ENCODE data around the gene SLC25A30. TPM values are rescaled to one million over a fixed set of nuclear protein-coding genes. Genes with fewer than 3 reads are reported as not detected.
"Not testable (repeated sequence)": the region's sequence is repeated elsewhere in the genome, so short reads cannot be mapped to it uniquely, and the experiment has no call there.

Gene SLC25A30
- total RNA-seq, 6 experiments from 2014 or later, result 16.1 to 60.4 (median 45.0) TPM

DNA sequence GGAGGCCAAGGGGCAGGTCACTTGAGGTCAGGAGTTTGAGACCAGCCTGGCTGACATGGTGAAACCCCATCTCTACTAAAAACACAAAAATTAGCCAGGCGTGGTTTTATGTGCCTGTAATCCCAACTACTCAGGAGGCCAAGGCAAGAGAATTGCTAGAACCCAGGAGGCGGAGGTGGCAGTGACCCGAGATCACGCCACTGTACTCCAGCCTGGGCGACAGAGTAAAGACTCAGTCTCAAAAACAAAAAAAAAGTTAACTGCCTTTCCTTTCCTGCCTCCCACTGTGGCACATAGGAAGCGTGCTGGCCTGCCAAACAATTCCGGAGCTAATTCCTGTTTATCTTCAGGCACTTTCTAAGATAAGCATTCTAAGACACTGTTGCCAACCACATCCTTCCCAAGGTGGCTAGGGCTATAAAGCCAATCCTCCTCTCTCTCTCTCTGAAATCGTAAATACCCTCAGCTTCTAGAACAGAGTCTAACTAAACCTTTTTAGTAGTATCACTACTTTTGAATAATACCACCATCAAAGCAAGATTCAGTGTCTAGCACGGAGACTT, 21.6 kb downstream of the SLC25A30 start:
- DNase-seq (no peak), ATAC-seq (peak in 2 of 4 donors; percentile 27 to 30)
- Histone ChIP-seq H3K4me1 (no peaks in the 10 kb centered on the region), H3K27me3 (no peaks in the 10 kb centered on the region), H3K36me3 (peaks cover 5 to 83% (median 44%) of the 10 kb centered on the region in 4 donors), H3K27ac (no peak overlapping the region), H3K9me3 (no peaks in the 10 kb centered on the region), H3K4me3 (no peak overlapping the region)
- TF ChIP-seq, protein P1, sequence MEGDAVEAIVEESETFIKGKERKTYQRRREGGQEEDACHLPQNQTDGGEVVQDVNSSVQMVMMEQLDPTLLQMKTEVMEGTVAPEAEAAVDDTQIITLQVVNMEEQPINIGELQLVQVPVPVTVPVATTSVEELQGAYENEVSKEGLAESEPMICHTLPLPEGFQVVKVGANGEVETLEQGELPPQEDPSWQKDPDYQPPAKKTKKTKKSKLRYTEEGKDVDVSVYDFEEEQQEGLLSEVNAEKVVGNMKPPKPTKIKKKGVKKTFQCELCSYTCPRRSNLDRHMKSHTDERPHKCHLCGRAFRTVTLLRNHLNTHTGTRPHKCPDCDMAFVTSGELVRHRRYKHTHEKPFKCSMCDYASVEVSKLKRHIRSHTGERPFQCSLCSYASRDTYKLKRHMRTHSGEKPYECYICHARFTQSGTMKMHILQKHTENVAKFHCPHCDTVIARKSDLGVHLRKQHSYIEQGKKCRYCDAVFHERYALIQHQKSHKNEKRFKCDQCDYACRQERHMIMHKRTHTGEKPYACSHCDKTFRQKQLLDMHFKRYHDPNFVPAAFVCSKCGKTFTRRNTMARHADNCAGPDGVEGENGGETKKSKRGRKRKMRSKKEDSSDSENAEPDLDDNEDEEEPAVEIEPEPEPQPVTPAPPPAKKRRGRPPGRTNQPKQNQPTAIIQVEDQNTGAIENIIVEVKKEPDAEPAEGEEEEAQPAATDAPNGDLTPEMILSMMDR (IDR thresholded peaks at IDR 0.05), result no peak
- no peak for TF ChIP-seq POLR2A (IDR thresholded peaks at IDR 0.05)
- 47% methylated on average over 7 of the region's 9 CpGs for WGBS (ENCODE audit: insufficient coverage, low coverage, low lambda C conversion rate, missing lambda C conversion rate)
- intact Hi-C loops (cut with DNase I), result no loop called here

DNA sequence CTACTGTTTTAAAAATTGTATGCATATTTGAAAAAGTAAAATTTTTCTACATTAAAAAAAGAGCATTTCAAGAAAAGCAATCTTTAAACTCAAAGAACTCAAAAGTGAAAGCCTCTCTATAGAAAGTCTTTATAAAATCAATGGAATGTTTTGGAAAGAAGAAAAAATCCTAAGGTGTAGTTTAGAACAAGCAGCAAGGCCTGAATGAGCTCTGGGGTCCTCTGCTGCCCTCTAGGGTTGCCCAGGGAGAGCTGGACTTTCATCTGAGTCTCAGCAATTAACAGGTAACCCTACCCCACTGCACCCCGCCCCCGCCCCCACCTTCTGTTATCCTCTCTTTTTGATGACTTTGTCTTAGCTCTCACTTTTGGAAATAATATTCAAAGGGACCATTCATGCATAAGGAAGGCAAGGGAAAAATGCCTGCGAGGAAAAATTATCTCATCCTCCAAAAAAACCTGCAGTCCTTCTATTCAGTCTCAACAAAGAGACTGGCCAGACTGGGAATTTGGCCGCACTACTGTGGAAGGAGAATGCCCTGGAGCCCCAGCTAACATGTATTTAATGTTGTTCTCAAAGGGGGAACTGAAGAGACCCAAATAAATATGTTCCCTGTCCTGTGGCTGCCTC, 24.1 kb downstream of the SLC25A30 start:
- peaks cover 5 to 58% (median 32%) of the 10 kb centered on the region in 4 donors for H3K36me3 ChIP-seq
- intact Hi-C loops (cut with DNase I), result no loop called here
- DNase-seq, result no peak

DNA sequence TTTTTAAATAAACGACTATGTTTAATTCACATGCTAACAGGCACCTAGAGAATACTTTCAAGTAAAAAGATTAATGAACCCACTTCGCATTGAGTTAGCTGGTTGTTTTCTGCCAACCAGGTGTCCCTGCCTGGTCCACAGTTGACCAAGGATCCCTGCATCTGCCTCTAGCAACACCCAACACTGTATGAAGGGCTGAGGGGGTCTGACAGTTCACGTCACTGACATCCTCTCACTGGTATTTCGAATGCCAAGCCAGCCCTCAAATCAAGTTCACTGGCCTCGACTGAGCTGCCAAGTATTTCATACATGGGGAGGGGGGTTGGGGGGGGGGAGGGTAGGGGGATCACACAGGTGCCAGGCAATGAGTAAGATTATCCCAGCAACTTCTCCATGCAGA, 25.4 kb downstream of the SLC25A30 start:
- 40% methylated on average over 5 of the region's 5 CpGs for WGBS (ENCODE audit: insufficient coverage, low coverage, low lambda C conversion rate, missing lambda C conversion rate)
- no peaks in the 10 kb centered on the region for H3K4me1 ChIP-seq
- H3K4me3 ChIP-seq, result no peak overlapping the region
- ATAC-seq (no peak), DNase-seq (no peak)
- TF ChIP-seq POLR2A (IDR thresholded peaks at IDR 0.05), result no peak
- TF ChIP-seq, protein P1 (IDR thresholded peaks at IDR 0.05), result no peak
- no peaks in the 10 kb centered on the region for H3K27me3 ChIP-seq
- intact Hi-C loops (cut with DNase I), result no loop called here
- peaks cover 5 to 46% (median 26%) of the 10 kb centered on the region in 4 donors for H3K36me3 ChIP-seq
- no peaks in the 10 kb centered on the region for H3K9me3 ChIP-seq
- H3K27ac ChIP-seq, result no peak overlapping the region

More for the DNA sequence above, 24.1 kb downstream of the SLC25A30 start:
- H3K4me1 ChIP-seq, result no peaks in the 10 kb centered on the region
- H3K27ac ChIP-seq, result no peak overlapping the region
- no peaks in the 10 kb centered on the region for H3K27me3 ChIP-seq
- no peaks in the 10 kb centered on the region for H3K9me3 ChIP-seq
- 39% methylated on average over 4 of the region's 4 CpGs for WGBS (ENCODE audit: insufficient coverage, low coverage, low lambda C conversion rate, missing lambda C conversion rate)
- H3K4me3 ChIP-seq, result no peak overlapping the region
- ATAC-seq, result peak; percentile 69 to 92 (median 85)
- TF ChIP-seq, protein P1 (IDR thresholded peaks at IDR 0.05), result peak; percentile 16 to 65 (median 56)
- TF ChIP-seq POLR2A (IDR thresholded peaks at IDR 0.05), result no peak

DNA sequence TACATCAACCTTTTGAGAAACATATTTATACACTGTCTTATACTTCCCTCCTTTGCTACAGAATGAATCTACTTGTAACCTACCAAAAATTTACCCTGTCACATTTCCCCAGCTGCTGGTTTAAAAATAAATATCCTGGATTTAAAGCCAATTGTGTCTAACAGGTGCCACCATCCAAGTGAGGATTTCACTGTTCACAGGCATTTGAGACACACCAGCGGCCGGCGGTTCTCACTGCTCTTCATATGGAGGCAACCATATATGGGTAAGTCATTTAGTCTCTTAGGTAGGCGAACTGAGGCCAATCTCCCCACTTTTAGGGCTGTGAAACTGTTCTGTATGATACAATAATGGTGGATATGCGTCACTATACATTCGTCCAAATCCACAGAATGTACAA, 26.2 kb downstream of the SLC25A30 start:
- H3K4me1 ChIP-seq, result no peaks in the 10 kb centered on the region
- intact Hi-C loops (cut with DNase I), result no loop called here
- no peaks in the 10 kb centered on the region for H3K9me3 ChIP-seq
- H3K36me3 ChIP-seq, result peaks cover 5 to 38% (median 23%) of the 10 kb centered on the region in 4 donors
- no peak for DNase-seq
- no peak for TF ChIP-seq POLR2A (IDR thresholded peaks at IDR 0.05)
- TF ChIP-seq, protein P1 (IDR thresholded peaks at IDR 0.05), result no peak
- H3K27me3 ChIP-seq, result no peaks in the 10 kb centered on the region
- WGBS (ENCODE audit: insufficient coverage, low coverage, low lambda C conversion rate, missing lambda C conversion rate), result 100% methylated on average over 6 of the region's 6 CpGs
- H3K27ac ChIP-seq, result no peak overlapping the region
- H3K4me3 ChIP-seq, result no peak overlapping the region
- no peak for ATAC-seq

DNA sequence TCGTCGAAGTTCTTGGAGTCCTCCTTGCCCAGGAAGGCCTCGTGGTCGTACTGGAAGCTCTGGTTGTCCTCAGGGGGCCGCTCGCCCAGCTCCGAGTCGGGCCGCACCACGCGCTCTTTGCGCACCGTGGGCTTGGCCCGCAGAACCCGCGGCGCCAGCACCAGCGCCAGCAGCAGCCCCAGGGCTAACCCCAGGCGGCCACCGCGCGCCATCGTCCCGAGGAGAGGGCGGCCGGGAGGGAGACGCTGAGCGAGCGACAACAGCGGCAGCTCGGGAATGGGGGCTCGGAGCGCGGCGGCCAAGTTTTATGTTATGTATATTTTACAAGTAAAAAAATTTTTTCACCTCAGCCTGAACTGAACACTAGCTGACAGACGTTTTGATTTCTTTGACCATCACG, 27.0 kb downstream of the SLC25A30 start:
- H3K27ac ChIP-seq; H3K4me3 ChIP-seq; H3K9me3 ChIP-seq; H3K27me3 ChIP-seq; DNase-seq; H3K4me1 ChIP-seq; intact Hi-C loops (cut with DNase I): not testable (repeated sequence)
- H3K36me3 ChIP-seq, result peaks cover 3 to 30% (median 19%) of the 10 kb centered on the region in 4 donors
- no CpG with 5 or more reads among the region's 37 CpGs for WGBS (ENCODE audit: insufficient coverage, low coverage, low lambda C conversion rate, missing lambda C conversion rate)
- peak; percentile 23 to 57 (median 30) for ATAC-seq

DNA sequence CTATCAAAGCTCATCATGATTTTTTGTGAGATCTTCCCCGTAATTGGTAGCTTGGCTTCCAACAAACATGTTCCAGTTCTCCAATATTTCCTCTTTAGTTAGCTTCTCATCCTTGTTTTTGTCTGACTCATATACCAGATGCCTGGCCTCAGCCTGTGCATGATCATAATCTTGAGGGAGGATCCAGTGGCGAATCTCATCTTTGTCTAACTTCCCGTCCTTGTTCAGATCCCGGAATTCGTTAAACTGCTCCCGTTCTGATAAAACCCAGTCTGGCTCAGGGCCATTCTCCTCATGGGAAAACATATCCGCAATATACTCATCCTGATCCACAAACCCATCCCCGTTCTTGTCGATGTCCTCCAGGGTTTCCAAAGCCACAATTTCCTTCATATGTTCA, 27.8 kb downstream of the SLC25A30 start:
- DNase-seq; intact Hi-C loops (cut with DNase I); H3K27ac ChIP-seq; H3K4me3 ChIP-seq; H3K9me3 ChIP-seq; H3K4me1 ChIP-seq; H3K27me3 ChIP-seq: not testable (repeated sequence)
- WGBS (ENCODE audit: insufficient coverage, low coverage, low lambda C conversion rate, missing lambda C conversion rate), result 76% methylated on average over 9 of the region's 9 CpGs
- peak in 1 of 4 donors; percentile 19 for ATAC-seq
- peaks cover 0 to 22% (median 12%) of the 10 kb centered on the region in 4 donors for H3K36me3 ChIP-seq

Data from right lobe of liver (tissue), 6 donors.